Measurements from ENCODE around the gene MFSD1.

DNA sequence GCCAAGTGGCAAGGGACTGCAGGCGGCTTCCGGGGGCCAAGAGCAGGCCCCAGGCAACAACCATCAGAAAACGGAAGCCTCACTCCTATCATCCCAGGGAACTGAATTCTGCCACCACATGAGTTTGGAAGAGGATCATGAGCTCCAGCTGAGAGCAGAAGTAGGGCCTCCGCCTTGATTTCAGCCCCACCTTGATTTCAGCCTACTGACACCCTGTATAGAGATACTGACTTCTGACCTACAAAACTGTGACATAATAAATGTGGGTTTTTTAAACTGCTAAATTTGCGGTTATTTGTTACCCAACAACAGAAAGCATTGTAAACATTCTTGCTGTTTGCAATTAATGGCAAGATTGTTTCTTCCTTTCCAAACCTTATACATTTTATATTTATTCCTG is 48.0 kb upstream of the MFSD1 start:
- no peak for TF ChIP-seq EP300 (IDR thresholded peaks at IDR 0.05)
- no peak for TF ChIP-seq POLR2A (IDR thresholded peaks at IDR 0.05)
- TF ChIP-seq CTCF (IDR thresholded peaks at IDR 0.05): no peak
